H9 (cell line): Measurements from ENCODE around the gene ZNF205. TPM values are rescaled to one million over a fixed set of nuclear protein-coding genes. Genes with fewer than 3 reads are reported as not detected.

Experiments used
- DNase-seq: peaks from one replicate; pipeline ENCODE4 v3.0.0-alpha.2; 2017
- H2AFZ ChIP-seq: one replicate; pipeline ENCODE4 v1.6.1; 2013; ENCODE audit warnings: mild to moderate bottlenecking, low read length, control low read depth, moderate library complexity
- H2AK5ac ChIP-seq: 2 replicates; pipeline ENCODE4 v1.6.1; 2013; ENCODE audit warnings: low read length, control low read depth, mixed read lengths; ENCODE audit not compliant: insufficient read length
- H2BK120ac ChIP-seq: one replicate; pipeline ENCODE4 v1.6.1; 2013; ENCODE audit warnings: low read depth, mild to moderate bottlenecking, low read length, control low read depth, inconsistent platforms; ENCODE audit not compliant: poor library complexity, severe bottlenecking
- H2BK12ac ChIP-seq: 2 replicates; pipeline ENCODE4 v1.6.1; 2013; ENCODE audit warnings: low read length, control low read depth, mixed read lengths, low read depth; ENCODE audit not compliant: insufficient read length
- H2BK15ac ChIP-seq: 2 replicates; pipeline ENCODE4 v1.6.1; 2013; ENCODE audit warnings: low read depth, low read length, control low read depth
- H2BK20ac ChIP-seq: one replicate; pipeline ENCODE4 v1.6.1; 2013; ENCODE audit warnings: low read depth, mild to moderate bottlenecking, low read length, control low read depth, inconsistent platforms; ENCODE audit not compliant: poor library complexity, severe bottlenecking
- H2BK5ac ChIP-seq: 2 replicates; pipeline ENCODE4 v1.6.1; 2013; ENCODE audit warnings: low read length, control low read depth, mixed read lengths; ENCODE audit not compliant: insufficient read length
- H3K14ac ChIP-seq: 2 replicates; pipeline ENCODE4 v1.6.1; 2013; ENCODE audit warnings: low read length, control low read depth; ENCODE audit not compliant: insufficient read depth
- H3K18ac ChIP-seq: 2 replicates; pipeline ENCODE4 v1.6.1; 2013; ENCODE audit warnings: low read depth, mild to moderate bottlenecking, mixed read lengths, low read length, control low read depth; ENCODE audit not compliant: insufficient read length
- H3K23ac ChIP-seq: 2 replicates; pipeline ENCODE4 v1.6.1; 2013; ENCODE audit warnings: low read length, control low read depth, mixed read lengths, low read depth; ENCODE audit not compliant: insufficient read length
- H3K23me2 ChIP-seq: 2 replicates; pipeline ENCODE4 v1.6.1; 2013; ENCODE audit warnings: low read depth, mild to moderate bottlenecking, mixed read lengths, low read length, control low read depth; ENCODE audit not compliant: insufficient read length, poor library complexity, severe bottlenecking
- H3K27ac ChIP-seq: 2 replicates; pipeline ENCODE4 v1.5.1; 2013; ENCODE audit warnings: low read length, control low read depth, mixed read lengths, low read depth; ENCODE audit not compliant: insufficient read length
- H3K27me3 ChIP-seq: 2 replicates; pipeline ENCODE4 v1.6.1; 2013; ENCODE audit warnings: low read length, control low read depth, inconsistent platforms; ENCODE audit not compliant: insufficient read depth
- H3K4ac ChIP-seq: 2 replicates; pipeline ENCODE4 v1.6.1; 2013; ENCODE audit warnings: low read depth, mild to moderate bottlenecking, control low read depth, inconsistent platforms, low read length, moderate library complexity
- H3K4me1 ChIP-seq: 2 replicates; pipeline ENCODE4 v1.6.1; 2013; ENCODE audit warnings: low read length, control low read depth, inconsistent platforms; ENCODE audit not compliant: insufficient read depth
- H3K4me2 ChIP-seq: 2 replicates; pipeline ENCODE4 v1.6.1; 2013; ENCODE audit warnings: low read length, control low read depth, mixed read lengths; ENCODE audit not compliant: insufficient read length, insufficient read depth
- H3K56ac ChIP-seq: 2 replicates; pipeline ENCODE4 v1.6.1; 2013; ENCODE audit warnings: low read depth, mild to moderate bottlenecking, mixed read lengths, low read length, control low read depth; ENCODE audit not compliant: insufficient read length
- H3K79me1 ChIP-seq: 2 replicates; pipeline ENCODE4 v1.6.1; 2013; ENCODE audit warnings: low read depth, mild to moderate bottlenecking, moderate library complexity, low read length, control low read depth, inconsistent platforms; ENCODE audit not compliant: insufficient read depth, poor library complexity, severe bottlenecking
- H3K79me2 ChIP-seq: 2 replicates; pipeline ENCODE4 v1.6.1; 2013; ENCODE audit warnings: low read length, control low read depth, inconsistent platforms; ENCODE audit not compliant: insufficient read depth
- H3K9ac ChIP-seq: 2 replicates; pipeline ENCODE4 v1.6.1; 2013; ENCODE audit warnings: low read length, control low read depth, mixed read lengths; ENCODE audit not compliant: insufficient read length; ENCODE audit errors: extremely low read depth
- H3K9me3 ChIP-seq: one replicate; pipeline ENCODE4 v1.6.1; 2013; ENCODE audit warnings: low read depth, low read length, inconsistent platforms; ENCODE audit not compliant: control insufficient read depth
- H3T11ph ChIP-seq: one replicate; pipeline ENCODE4 v1.6.1; 2013; ENCODE audit warnings: mild to moderate bottlenecking, low read length, control low read depth, inconsistent platforms
- H4K20me1 ChIP-seq: one replicate; pipeline ENCODE4 v1.6.1; 2013; ENCODE audit not compliant: control insufficient read depth, insufficient read length, insufficient read depth
- H4K5ac ChIP-seq: 2 replicates; pipeline ENCODE4 v1.6.1; 2013; ENCODE audit warnings: low read depth, mild to moderate bottlenecking, mixed read lengths, low read length, control low read depth; ENCODE audit not compliant: insufficient read length
- H4K8ac ChIP-seq: replicated peaks from 2 replicates; pipeline ENCODE4 v1.6.1; 2013; ENCODE audit warnings: low read length, control low read depth, mixed read lengths, low read depth; ENCODE audit not compliant: insufficient read length
- H4K91ac ChIP-seq: 2 replicates; pipeline ENCODE4 v1.6.1; 2013; ENCODE audit warnings: low read depth, mild to moderate bottlenecking, moderate library complexity, mixed read lengths, low read length, control low read depth; ENCODE audit not compliant: insufficient read length
- H3K27ac Mint-ChIP-seq, 3 experiments: 2 replicates in 2 of 3; 3 replicates in 1 of 3; pipeline ENCODE4 v1.8.0; 2020 to 2021; ENCODE audit warnings: mixed read lengths in 3 of 3, mild to moderate bottlenecking in 1 of 3, moderate library complexity in 1 of 3
- H3K27me3 Mint-ChIP-seq: 2 replicates; pipeline ENCODE4 v1.8.0; 2021; ENCODE audit warnings: low read depth, mild to moderate bottlenecking, moderate library complexity, mixed read lengths
- H3K36me3 Mint-ChIP-seq, 3 experiments: 2 replicates in 2 of 3; 3 replicates in 1 of 3; pipeline ENCODE4 v1.8.0; 2020 to 2021; ENCODE audit warnings: low read depth in 3 of 3, mixed read lengths in 3 of 3; ENCODE audit not compliant: insufficient read depth in 1 of 3
- H3K4me1 Mint-ChIP-seq, 2 experiments: 2 replicates each; pipeline ENCODE4 v1.8.0; 2020; ENCODE audit warnings: mixed read lengths in 2 of 2
- H3K4me3 Mint-ChIP-seq, 2 experiments: 2 replicates in 1 of 2; 3 replicates in 1 of 2; pipeline ENCODE4 v1.8.0; 2020 to 2021; ENCODE audit warnings: mild to moderate bottlenecking in 2 of 2, mixed read lengths in 2 of 2, moderate library complexity in 1 of 2
- H3K9me3 Mint-ChIP-seq, 2 experiments: 2 replicates in 1 of 2; 3 replicates in 1 of 2; pipeline ENCODE4 v1.8.0; 2020; ENCODE audit warnings: mild to moderate bottlenecking in 2 of 2, mixed read lengths in 2 of 2, moderate library complexity in 1 of 2
- CTCF ChIP-seq: fragments of 200-600 bp; sonication (generic); conservative IDR thresholded peaks from 3 replicates; pipeline ENCODE4 v1.8.0; 2021; ENCODE audit warnings: antibody characterized with exemption, mild to moderate bottlenecking
- WGBS: extraction: QIAGEN DNeasy Blood & Tissue Kit; methylation state at CpG from one replicate; pipeline ENCODE4 v1.1.7; 2013; ENCODE audit warnings: missing lambda C conversion rate, low lambda C conversion rate, mixed read lengths; ENCODE audit not compliant: insufficient read length; ENCODE audit errors: extremely low coverage; 5-methylcytosine and 5-hydroxymethylcytosine counted together
- total RNA-seq: library from RNA; stranded (reverse); gene quantifications from 2 replicates; pipeline ENCODE4 v1.2.1, GENCODE V29; 2021

The ZNF205 gene
- total RNA-seq, 1 experiment from 2014 or later: 16.8 TPM

GRCh38 chr16:3155972-3156371, 43.6 kb downstream of the ZNF205 start:
- Histone ChIP-seq H3K9ac (no peak overlapping the region), H2BK15ac (no peak overlapping the region), H3T11ph (no peak overlapping the region), H3K79me1 (no peaks in the 10 kb centered on the region), H3K56ac (no peak overlapping the region), H3K23me2 (peaks cover 21% of the 10 kb centered on the region), H4K8ac (no peak overlapping the region), H3K23ac (no peak overlapping the region), H2AFZ (no peak overlapping the region), H3K27me3 (no peaks in the 10 kb centered on the region; the same call in 1 of the 2 replicates), H3K9me3 (no peaks in the 10 kb centered on the region), H2BK120ac (no peak overlapping the region), H3K18ac (no peak overlapping the region), H3K4ac (no peak overlapping the region), H3K27ac (no peak overlapping the region), H2AK5ac (no peak overlapping the region), H2BK5ac (no peak overlapping the region), H3K14ac (no peak overlapping the region), H2BK12ac (no peak overlapping the region), H4K91ac (no peak overlapping the region), H2BK20ac (no peak overlapping the region), H3K4me2 (no peak overlapping the region), H3K4me1 (peaks cover 2% of the 10 kb centered on the region; the same call in 1 of the 2 replicates), H4K20me1 (no peaks in the 10 kb centered on the region), H3K79me2 (no peaks in the 10 kb centered on the region), H4K5ac (no peak overlapping the region)
- Mint-ChIP-seq H3K4me1 (peaks cover 5 to 16% of the 10 kb centered on the region in 2 experiments; a peak in 3 of 4 replicates), H3K27ac (no peak overlapping the region), H3K36me3 (no peaks in the 10 kb centered on the region; a peak in 2 of 7 replicates), H3K27me3 (peaks cover 36% of the 10 kb centered on the region), H3K4me3 (no peak overlapping the region), H3K9me3 (peaks cover 8 to 11% of the 10 kb centered on the region in 2 experiments; a peak in 4 of 5 replicates)
- DNase-seq: no peak
- no CpG with 5 or more reads among the region's 3 CpGs for WGBS
- no peak for TF ChIP-seq CTCF
